OCI-LY1 (cell line): ENCODE measurements around the gene VGLL4.

Experiments
- EZH2 ChIP-seq: fragments of 200-600 bp; sonication (generic), shearing (Covaris generic); IDR thresholded peaks from 2 replicates; pipeline ENCODE4 v1.8.0; 2017; ENCODE audit warnings: borderline replicate concordance, mixed run types, mild to moderate bottlenecking, antibody characterized with exemption, low read length, moderate library complexity, mixed read lengths
- TF ChIP-seq, protein P1 (sequence below): fragments of 200-600 bp; sonication (generic), shearing (Covaris generic); IDR thresholded peaks from 2 replicates; pipeline ENCODE4 v1.5.1; 2017; ENCODE audit warnings: mild to moderate bottlenecking, antibody characterized with exemption, low read length, moderate library complexity, mixed read lengths

DNA sequence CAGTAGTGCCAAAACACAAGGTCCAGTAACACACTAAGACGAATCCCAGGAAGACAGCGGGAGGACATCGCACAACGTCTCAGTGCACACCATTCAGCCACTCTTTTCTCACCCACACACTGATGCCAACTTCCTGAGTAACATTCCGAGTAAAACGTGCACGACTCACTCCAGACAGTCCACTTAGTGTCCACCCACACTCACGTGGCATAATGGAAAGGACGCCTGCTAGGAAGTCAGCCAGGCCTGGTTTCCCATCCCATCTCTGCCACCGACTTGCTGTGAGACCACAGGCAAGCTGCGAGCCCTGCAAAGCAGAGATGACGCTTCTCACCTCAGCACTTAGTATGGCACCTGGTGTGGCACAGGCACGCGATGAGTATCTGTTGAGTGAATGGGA, 36.8 kb upstream of the VGLL4 start:
- TF ChIP-seq, protein P1, sequence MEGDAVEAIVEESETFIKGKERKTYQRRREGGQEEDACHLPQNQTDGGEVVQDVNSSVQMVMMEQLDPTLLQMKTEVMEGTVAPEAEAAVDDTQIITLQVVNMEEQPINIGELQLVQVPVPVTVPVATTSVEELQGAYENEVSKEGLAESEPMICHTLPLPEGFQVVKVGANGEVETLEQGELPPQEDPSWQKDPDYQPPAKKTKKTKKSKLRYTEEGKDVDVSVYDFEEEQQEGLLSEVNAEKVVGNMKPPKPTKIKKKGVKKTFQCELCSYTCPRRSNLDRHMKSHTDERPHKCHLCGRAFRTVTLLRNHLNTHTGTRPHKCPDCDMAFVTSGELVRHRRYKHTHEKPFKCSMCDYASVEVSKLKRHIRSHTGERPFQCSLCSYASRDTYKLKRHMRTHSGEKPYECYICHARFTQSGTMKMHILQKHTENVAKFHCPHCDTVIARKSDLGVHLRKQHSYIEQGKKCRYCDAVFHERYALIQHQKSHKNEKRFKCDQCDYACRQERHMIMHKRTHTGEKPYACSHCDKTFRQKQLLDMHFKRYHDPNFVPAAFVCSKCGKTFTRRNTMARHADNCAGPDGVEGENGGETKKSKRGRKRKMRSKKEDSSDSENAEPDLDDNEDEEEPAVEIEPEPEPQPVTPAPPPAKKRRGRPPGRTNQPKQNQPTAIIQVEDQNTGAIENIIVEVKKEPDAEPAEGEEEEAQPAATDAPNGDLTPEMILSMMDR = no peak
- no peak for TF ChIP-seq EZH2
